HG02981 (cell line): Measurements from ENCODE around the gene PDZRN3.
"Not testable (repeated sequence)": the region's sequence is repeated elsewhere in the genome, so short reads cannot be mapped to it uniquely, and the experiment has no call there.

Experiments used
- ATAC-seq: cut with Tn5 transposase; IDR thresholded peaks from one replicate; pipeline ENCODE4 v1.9.1; 2021; ENCODE audit warnings: mild to moderate bottlenecking, moderate library complexity; ENCODE audit not compliant: unreplicated experiment

Gene PDZRN3

GRCh38 chr3:73597476-73597875 is 27.3 kb downstream of the PDZRN3 start:
- ATAC-seq: no peak

- ATAC-seq: no peak
Measured at GRCh38 chr3:73592154-73593144, 32.3 kb downstream of the PDZRN3 start.

- no peak for ATAC-seq
Measured at GRCh38 chr3:73591286-73591800, 33.4 kb downstream of the PDZRN3 start.

- ATAC-seq: no peak
Measured at GRCh38 chr3:73586628-73587027, 38.1 kb downstream of the PDZRN3 start.

GRCh38 chr3:73586190-73586589 is 38.6 kb downstream of the PDZRN3 start:
- no peak for ATAC-seq

- no peak for ATAC-seq
Measured at GRCh38 chr3:73584873-73585272, 39.9 kb downstream of the PDZRN3 start.

- ATAC-seq: no peak
Measured at GRCh38 chr3:73582535-73582934, 42.2 kb downstream of the PDZRN3 start.

- ATAC-seq: no peak
Measured at GRCh38 chr3:73581134-73581846, 43.5 kb downstream of the PDZRN3 start.

GRCh38 chr3:73580343-73580742 is 44.4 kb downstream of the PDZRN3 start:
- no peak for ATAC-seq

GRCh38 chr3:73577704-73578103 is 47.0 kb downstream of the PDZRN3 start:
- ATAC-seq: no peak

- ATAC-seq: no peak
Measured at GRCh38 chr3:73576999-73577461, 47.7 kb downstream of the PDZRN3 start.

- no peak for ATAC-seq
Measured at GRCh38 chr3:73575953-73576352, 48.8 kb downstream of the PDZRN3 start.

GRCh38 chr3:73575519-73575918 is 49.2 kb downstream of the PDZRN3 start:
- ATAC-seq: no peak

- ATAC-seq: no peak
Measured at GRCh38 chr3:73573204-73573603, 51.5 kb downstream of the PDZRN3 start.

GRCh38 chr3:73572368-73572767 is 52.4 kb downstream of the PDZRN3 start:
- ATAC-seq: no peak

GRCh38 chr3:73571238-73571794 is 53.4 kb downstream of the PDZRN3 start:
- ATAC-seq: no peak

GRCh38 chr3:73569246-73569760 is 55.4 kb downstream of the PDZRN3 start:
- no peak for ATAC-seq

- no peak for ATAC-seq
Measured at GRCh38 chr3:73568371-73568862, 56.3 kb downstream of the PDZRN3 start.

- not testable (repeated sequence) for ATAC-seq
Measured at GRCh38 chr3:73565374-73565773, 59.4 kb downstream of the PDZRN3 start.

GRCh38 chr3:73563896-73564582 is 60.7 kb downstream of the PDZRN3 start:
- no peak for ATAC-seq
